GM18867 (cell line): ENCODE measurements around the gene H1-8.

Experiments
- ATAC-seq: cut with Tn5 transposase; IDR thresholded peaks from one replicate; pipeline ENCODE4 v1.9.1; 2021; ENCODE audit warnings: mild to moderate bottlenecking, moderate library complexity; ENCODE audit not compliant: unreplicated experiment

H1-8 gene

DNA sequence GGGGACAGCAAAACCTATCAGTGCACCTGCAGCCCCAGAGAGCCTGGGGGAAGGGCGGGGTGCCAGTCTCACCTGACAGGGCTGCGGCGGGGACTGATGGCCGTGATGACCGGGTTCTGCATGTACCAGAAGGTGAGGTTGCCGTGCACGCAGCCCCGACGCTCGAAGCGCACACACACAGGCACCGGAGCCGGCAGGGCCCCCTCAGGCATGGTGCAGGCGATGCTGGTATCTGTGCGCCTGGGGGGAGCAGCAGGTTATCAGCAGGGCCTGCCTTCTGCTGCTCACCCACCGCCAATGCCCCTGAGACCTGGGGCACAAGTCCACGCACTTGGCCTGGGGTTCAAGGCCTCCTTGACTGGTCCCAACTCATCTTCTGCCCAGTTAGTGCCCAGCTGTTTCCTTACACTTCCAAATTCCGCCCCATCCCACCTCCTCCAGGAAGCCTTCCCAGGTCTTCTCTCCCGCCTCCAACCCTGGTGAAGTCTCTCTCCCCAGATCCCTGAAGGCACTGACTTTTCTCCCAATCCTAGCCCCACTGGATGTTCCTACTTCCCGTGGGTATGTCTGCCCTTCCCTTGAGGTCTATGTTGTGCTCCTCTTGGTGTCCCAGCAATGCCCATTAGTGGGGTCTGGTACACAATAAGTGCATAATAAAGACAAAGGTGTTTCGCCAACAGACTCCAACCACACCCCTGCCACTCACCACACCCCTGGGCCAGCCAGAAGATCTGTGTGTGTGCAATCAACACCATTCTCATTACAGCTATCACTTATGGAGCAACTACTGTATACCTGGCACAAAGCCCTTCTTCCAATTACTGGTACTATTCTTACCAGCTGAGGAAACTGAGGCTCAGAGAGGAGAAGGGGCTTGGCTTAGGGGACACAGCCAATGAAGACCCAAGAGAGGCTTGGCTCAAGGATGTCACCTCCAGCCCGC lies 28.9 kb downstream of the H1-8 start:
- ATAC-seq = no peak

DNA sequence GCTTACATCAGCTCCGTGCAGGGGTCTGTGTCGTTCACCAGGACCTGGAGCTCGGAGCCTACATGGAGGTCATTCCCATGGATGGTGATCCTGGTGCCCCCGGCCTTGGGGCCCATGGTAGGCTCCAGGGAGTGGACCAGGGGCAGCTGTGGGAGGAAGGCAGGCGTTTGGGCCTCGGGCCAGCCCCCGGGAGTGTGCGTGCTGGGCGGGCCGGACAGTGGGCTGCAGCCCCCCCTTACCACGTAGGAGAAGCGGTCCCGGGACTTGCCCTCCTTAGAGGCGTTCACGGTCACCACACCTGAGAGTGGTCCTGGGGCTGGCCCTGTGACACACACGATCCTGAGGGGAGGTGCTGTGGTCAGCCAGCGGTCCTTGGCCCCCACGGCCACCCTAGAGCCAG lies 29.6 kb downstream of the H1-8 start:
- no peak for ATAC-seq

DNA sequence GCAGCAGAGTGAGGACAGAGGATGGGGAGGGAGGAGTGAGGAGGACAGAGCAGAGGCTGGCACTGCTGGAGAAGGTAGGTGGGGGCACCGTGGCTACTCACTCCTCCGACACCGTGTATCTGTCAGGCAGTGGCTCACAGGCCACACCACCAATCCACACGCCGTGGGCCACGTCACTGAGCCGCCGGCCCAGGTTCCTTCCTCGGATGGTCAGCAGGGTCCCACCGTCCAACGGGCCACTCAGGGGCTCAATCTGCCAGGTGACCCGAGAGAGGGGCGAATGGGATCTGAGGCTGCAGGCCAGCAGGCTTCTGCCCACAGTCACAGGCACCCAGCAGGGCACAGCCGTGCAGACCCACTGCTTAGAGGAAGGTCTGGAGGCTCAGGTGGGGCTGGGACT lies 30.5 kb downstream of the H1-8 start:
- ATAC-seq = no peak

DNA sequence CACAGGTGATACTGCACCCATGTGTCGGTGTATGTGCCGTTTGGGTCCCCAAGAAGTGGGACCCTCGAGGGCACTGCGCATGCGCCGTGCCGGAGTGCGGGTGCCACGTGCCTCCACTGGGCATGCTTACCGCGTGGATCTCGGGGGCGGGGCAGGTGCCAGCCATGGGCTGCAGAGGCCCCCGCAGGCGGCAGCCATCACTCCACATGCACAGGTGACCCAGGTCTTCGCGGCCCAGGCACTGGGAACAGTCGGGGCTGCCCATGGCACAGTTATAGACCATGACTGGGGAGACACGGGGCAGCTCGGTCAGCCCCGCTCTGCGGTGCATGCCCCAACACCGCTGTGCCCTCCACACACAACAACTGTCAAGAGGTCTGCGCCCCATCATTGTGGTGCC lies 31.2 kb downstream of the H1-8 start:
- ATAC-seq = no peak

DNA sequence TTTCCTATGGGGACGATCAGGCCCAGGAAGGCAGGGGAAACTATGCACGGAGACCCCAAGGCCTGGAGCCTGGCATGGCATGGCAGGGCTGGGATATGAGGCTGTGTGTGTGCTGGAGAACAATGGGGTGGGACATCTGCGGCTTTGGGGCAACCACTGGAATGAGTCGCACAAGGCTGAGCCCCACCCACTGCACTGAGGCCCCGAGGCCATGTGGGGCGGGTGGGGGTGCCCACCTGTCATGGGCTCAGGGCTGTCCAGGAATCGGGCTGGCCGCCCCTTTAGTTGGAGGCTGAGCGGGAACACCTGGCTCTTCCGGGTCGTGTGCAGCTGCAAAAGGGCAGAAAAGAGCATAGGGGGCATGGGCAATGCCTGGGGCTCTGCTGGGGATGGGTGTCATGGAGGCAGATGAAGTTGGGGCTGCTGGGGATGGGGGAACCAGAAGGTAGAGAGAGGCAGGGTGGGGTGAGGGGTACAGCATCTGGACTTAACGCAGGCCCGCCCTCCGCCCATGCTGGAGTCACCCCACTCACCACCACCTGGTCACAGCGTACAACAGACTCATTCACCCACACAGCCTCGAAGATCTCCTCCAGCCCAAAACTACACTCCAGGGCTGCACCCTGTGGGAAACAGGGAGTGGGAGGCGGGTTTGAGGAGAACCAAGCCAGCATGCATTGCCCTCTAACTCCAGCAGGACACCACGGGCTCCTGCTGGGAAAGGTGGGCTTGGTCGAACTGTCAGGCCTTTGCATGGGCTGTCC lies 32.4 kb downstream of the H1-8 start:
- no peak for ATAC-seq

DNA sequence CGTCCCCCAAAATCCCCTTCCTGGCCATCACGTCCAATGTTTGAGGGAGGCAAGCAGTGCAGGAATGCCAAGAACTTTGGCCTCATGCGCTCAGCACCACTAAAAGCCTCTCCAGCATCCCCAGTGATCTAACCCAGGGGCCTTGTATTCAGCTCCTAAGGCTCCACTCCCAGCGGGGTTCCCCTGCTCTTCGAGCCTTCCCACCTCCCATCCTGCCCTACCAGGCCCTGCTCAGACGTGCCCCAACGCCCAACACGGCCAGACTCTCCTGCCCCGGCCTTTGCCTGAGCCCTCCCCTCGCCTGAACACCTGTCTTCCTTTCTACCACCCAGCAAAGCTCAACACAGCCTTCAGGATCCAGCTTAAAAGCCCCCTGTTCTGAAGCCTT lies 33.0 kb downstream of the H1-8 start:
- no peak for ATAC-seq

DNA sequence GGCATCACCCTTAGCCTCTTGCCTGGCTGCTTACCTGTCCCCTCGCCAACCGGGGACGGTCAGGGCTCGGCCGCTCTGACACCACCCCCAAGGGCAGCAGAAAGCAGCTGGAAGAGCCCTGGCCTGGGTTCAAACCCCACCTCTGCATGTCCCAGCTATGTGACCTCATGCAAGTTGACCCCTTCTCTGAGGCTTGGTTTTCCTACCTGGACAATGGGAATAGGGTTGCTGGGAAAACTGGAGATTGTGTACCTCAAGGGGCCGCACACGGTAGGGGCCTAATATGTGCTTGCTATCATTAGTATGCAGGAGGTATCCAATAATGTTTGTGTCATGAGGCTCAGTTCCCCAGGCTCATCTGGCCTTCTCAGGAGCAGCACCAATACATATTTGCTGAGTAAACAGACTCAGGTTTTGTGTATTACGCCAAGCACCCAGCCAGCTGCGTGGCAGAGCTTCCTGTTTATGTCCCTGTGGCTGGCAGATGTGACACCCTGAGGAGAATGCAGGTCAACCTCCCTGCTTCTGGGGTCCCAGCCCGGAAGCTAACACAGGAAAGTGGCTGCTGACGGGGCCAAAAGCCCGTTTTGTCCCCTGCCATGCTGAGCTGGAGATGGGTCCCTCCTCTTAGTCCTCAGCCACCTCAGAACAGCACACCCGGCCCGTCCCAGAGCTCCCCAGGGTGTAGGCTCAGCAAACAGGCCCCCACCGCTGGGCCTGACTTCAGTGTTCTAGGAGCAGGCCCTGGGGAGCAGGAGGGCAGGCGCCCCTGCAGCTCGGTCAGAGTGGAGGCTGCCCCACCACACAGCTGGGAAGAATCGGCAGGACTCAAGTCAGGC lies 33.8 kb downstream of the H1-8 start:
- peak; percentile 48 for ATAC-seq

DNA sequence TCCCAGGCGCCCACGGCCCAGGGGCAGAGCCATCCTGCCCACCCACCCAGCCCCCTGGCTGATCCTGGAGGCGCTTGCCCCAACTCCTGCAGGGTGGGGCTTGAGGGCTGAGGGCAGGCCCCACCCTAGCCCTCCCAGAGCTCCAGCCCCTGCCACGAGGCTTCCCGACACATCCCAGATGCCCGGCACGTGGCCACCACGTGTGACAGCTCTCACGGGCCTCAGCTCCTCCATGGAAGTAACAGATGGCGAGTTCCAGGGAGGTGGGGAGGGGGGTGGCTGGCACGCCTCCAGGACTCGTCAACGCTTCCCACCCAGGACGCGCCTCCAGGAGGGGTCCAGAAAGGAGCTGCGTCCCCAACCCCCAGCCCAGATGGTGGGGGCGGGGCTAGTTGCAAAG lies 34.4 kb downstream of the H1-8 start:
- no peak for ATAC-seq

DNA sequence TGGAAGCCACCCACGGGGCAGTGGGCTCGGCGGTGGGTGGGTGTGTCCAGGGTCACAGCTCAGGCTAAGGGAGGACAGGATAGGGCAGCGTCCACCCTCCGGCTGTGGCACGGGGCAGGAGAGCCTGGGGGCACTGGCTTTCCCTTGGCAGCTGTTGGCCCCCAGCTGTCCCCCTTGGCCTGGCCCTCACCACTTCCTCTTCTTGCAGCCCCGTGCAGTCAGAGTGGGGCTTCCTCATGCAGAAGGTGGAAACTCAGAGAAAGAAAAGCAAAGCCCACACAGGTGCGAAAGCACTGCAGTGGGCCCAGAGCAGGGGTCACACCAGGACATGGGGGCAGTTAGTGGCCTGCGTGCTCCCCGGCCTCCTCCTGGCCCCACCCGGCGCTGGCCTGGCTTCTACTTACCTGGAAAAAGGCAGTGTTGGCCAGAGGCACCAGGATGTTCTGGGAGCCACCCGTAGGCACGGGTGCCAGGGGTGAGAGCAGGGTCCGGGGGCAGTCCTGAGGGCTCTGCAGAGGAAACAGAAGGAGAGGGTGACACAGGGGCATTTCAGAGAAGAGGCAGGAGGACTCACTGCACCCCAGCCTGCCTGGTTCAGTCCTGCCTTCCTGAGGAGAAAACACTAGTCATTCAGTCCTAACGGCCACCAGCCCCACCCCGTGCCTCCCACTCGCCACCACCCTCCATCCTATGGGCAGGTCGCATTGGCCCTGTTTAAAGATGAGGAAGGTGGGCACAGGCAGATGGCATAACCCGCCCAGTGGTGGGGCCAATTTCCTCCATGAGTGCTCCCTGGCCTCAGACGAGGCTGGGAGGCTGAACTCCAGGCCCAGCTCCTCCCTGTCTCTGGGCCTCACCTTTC lies 35.2 kb downstream of the H1-8 start:
- ATAC-seq = peak; percentile 70

DNA sequence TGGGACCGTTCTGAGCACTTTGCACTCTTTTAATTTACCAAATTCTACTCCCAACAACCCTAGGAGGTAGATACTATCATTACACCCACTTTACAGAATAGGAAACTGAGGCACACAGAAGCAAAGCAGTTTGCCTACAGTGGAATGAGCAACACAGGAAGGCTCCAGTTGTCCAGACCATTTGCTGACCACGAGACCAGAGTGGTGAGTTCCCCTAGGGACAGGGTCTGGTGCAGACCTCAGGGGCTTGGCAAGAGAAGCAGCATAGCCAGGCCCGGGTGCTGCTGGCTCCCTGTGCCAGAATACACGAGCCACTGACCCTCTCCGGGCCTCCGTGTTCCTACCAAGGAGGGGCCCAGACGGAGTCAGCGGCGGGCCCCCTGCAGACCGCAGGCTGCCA lies 37.0 kb downstream of the H1-8 start:
- ATAC-seq = no peak

DNA sequence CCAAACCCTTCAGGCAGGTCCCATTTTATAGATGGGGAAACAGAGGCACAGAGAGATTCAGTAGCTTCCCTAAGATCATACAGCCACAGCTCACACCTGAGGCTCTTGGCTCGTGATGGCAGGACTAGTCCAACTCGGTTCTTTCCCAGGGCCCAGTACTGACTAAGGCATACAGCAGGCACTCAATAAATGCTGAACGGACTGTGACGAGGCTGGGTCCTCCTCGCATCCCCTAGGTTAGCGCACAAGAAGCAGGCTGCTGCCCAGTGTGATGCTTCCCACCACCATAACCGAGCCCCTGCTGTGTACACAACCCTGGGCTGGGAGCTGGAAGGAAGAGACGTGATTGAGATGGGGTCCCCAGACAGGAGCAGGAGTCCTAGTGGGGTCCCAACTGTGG lies 38.6 kb downstream of the H1-8 start:
- no peak for ATAC-seq

DNA sequence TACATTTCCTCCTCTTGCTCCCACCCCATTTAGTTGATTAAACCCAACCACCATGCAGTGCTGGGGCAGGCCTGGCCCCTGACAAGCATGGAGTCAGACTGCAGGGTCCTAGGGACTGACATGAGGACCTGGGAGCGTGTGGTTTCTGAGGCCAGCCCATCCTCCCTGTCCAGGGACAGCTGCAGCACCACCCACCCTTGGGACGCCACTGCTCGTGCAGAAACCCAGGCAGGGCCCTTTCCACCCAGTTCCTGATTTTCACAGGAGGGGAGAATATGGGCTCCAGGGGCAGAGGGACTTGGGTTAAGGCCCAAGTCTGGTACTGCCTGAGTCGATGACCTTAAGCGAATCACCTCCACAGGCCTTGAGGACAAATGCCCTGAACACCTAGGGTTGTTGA lies 39.8 kb downstream of the H1-8 start:
- no peak for ATAC-seq

DNA sequence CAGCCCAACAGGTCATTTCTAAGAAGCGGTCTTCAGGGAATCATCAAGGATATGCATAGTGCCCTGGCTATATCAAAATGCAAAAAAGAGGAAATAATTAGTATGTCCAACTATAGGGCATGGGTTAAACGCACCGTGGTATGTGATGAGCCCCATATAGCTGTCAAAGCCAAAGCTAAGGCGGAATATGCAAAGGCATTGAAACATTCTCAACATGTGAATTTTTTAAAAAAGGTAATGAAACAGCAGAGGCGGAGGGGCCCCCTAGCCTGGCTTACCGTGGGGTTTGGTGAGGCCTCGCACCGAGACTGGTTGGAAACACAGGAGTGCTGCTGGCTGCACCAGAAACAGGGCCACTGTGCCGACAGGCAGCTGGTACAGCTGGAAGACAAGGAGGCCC lies 40.3 kb downstream of the H1-8 start:
- no peak for ATAC-seq

DNA sequence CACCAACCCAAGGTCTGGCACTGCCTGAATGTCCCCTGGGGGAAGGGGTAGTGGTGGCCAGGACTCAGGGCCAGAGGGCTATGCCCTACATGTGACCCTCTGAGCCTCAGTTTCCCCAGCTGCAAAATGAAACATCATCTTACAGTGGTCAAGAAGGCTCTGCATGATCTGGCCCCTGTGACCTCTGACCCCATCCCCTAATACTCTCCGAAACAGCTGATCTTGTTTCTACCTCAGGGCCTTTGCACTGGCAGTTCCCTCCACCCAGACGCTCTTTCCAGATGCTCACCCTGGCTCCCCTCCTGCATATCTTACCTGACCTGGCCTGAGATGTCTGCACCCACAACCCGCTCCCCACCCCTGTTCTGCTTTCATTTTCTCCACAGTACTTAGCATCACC lies 41.7 kb downstream of the H1-8 start:
- ATAC-seq = no peak

DNA sequence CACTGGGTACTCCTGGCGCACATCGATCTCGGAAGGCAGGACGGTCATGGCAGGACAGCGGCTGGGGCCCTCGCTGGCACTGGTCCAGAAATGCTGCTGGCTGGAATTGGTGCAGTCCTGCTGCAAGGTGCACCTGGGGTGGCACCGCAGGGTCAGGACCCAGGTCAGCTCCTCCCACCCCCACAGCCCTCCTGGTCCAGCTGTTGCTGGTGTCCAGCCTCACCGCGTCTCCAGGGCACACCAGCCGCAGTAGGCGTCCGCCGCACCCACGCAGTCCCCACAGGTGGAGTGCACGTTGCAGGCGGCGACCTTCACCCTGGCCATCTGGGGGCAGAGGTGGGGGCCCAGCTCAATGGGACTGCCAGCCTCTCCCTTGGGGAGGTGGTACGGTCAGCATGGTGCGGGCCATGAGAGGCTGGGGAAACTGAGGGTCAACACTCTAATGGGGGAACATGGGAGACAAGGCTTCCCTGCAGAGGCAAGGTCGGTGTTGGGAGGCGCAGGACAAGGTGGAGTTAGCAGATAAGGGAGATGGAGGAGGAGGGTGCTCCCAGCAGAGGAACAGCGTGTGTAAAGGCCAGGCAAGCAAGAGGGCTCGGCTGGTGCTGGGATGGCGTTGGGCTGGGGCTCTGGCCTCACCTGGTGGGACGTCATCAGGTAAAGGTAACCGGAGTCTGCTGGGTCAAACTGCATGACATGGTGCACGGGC lies 43.1 kb downstream of the H1-8 start:
- ATAC-seq = no peak

DNA sequence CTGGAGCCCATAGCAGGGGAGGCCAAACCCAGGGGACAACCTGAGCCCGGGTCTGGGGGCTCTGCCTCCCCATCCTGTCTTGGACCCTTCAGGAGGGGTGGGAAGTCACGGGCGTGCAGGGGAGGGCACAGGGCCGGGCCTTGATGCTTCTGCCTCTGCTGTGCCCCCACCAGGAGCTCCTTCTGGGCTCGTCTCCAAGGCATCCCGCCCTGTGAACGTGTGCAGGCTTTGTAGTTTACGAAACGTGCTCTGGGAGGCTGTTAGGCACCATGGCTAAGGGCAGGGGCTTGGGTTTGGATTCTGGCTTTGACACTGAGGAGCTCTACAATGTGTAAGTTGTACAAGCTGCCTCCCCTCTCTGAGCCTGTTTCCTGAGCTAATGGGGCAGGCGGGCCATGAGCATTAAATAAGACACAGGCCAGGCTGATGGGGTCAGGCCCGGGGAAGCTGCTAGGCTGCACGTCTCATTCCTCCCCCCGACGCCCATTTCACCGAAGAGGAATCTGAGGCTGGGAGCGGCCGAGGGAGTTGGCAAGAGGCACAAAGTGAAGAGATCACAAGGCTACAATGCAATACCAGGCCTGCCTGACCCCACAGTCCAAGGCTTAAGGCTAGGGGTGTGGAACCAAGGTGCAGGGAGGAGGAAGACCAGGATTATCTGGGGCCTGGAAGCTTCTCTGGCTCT lies 43.9 kb downstream of the H1-8 start:
- no peak for ATAC-seq

DNA sequence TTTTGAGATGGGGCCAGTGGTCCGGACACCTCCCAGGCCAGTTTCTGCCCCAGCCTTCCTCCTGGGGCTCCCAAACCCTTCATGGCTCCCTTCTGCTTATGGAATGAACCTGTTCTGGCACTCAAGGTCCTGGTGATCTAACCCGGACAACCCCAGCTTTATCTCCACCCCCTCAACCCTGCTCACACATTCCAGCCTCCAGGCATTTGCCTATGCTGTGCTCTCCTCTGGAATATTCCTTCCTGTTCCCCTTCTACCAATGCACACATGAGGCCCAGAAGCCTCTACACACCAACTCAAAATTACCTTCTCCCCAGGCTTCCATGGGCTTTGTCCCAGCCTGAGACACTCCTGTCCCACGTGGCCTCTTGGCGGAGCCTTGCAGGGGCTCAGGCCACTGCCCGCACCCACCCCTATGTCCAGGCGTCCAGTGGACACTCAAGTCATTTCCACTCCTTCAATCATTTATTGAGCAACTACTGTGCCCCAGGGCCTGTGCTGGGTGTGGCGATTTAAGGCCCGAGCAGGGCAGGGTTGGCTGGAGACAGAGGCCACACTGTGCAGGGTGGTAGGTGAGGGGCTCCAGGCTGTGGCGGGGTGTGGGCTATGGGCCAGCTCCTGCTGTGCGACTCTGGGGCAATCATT lies 44.7 kb downstream of the H1-8 start:
- ATAC-seq = no peak

DNA sequence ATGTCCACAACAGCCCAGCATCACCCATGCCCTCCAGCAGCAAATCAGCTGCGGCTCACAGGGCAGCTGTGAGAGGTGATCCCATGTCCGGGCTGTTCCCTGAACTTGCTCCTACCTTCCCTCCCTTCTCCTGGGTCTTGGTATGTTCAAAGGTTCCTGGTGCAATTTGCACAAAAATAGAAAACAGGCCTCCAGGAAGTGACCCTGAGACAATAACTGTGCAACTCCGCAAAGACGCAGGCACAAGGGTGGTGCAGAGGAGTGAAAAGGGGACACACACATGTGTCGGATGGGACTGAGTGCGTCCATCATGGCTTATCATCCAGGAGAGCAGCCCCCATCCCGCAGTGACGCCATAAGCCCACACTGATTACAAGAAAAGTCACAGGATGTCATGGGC lies 47.2 kb downstream of the H1-8 start:
- no peak for ATAC-seq

DNA sequence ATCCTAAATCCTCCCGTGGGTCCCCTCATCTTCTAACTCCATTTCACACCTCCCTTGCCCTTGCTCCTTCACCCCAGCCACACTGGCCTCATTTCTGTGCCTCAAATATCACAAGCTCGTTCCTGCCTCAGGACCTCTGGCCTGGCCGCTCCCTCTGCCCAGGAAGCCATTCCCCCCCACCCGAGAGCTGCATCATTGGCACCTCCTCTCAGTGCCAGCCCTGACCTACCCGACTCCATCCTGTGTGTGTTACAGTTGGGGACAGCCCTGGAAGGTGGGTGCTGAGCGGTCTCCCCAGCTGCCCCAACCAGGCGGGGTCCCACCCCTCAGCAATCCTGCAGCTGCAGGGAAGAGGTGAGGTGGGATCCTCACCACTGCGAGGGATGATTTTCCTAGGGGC lies 49.0 kb downstream of the H1-8 start:
- no peak for ATAC-seq
